GM12891 (cell line): ENCODE results near the gene SLC22A23.

Experiments
- POLR2A ChIP-seq: IDR thresholded peaks from 2 replicates; pipeline ENCODE4 v1.6.1; 2011; ENCODE audit warnings: low read depth, low read length, control low read depth
- TAF1 ChIP-seq: IDR thresholded peaks from 2 replicates; pipeline ENCODE4 v1.6.1; 2011; ENCODE audit warnings: low read depth, low read length, control low read depth

DNA sequence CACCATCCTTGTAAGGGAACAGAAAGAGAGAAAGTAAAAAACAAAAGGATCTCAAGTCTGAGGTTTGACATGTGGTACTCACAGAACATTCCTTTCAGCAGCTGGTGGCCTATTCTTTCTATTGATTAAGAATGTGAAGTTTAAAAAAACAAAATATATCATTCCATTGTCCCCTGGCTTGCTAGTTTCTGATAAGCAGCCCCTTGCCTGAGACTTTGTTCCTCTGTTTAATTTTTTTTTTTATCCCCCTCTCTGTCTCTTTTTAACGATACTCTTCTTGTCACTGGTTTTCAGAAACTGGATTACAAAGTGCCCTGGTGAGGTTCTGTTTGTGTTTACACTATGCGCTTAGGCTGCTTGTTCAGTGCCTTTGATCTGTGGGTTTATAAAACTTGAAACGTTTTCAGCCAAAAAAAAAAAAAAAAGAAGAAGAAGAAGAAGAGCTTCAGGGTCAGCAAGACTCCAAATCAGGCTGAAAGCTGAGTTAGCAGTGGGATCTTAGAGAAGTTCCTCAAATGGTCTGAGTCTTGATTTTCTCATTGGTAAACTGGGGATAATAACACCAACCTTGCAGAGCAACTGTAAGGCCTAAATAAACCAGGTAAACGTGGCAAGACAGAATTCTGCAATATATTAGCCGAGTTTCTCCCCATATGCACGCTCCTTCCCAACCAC is 45.1 kb upstream of the SLC22A23 start:
- TF ChIP-seq POLR2A (no peak), TAF1 (no peak)
